HepG2 (cell line): ENCODE results near the gene SELENOS. TPM values are rescaled to one million over a fixed set of nuclear protein-coding genes. Genes with fewer than 3 reads are reported as not detected.

Experiments
- GPN1 ChIP-seq: sonication (generic); formaldehyde crosslinking; IDR thresholded peaks from 2 replicates; pipeline ENCODE4 v1.5.1; 2020; ENCODE audit warnings: missing genetic modification reagents, borderline replicate concordance
- IRX3 ChIP-seq: sonication (generic); formaldehyde crosslinking; IDR thresholded peaks from 2 replicates; pipeline ENCODE4 v1.8.1; 2023; ENCODE audit warnings: mild to moderate bottlenecking, low read depth, missing genetic modification reagents, borderline replicate concordance
- MYNN ChIP-seq: sonication (generic); formaldehyde crosslinking; IDR thresholded peaks from 2 replicates; pipeline ENCODE4 v1.4.0; 2020; ENCODE audit warnings: mild to moderate bottlenecking, low read depth, missing genetic modification reagents
- NONO ChIP-seq, 2 experiments: fragments of 450-650 bp in 1 of 2; sonication (generic) in 1 of 2; formaldehyde crosslinking in 1 of 2; IDR thresholded peaks in 1 of 2; conservative IDR thresholded peaks in 1 of 2; 2 replicates each; pipeline versions ENCODE4 v1.6.1 to v1.8.0; 2017 to 2022; ENCODE audit warnings: mild to moderate bottlenecking in 1 of 2, missing genetic modification reagents in 1 of 2, moderate library complexity in 1 of 2
- PAX8 ChIP-seq: sonication (generic); formaldehyde crosslinking; IDR thresholded peaks from 2 replicates; pipeline ENCODE4 v1.8.0; 2022; ENCODE audit warnings: mild to moderate bottlenecking, missing genetic modification reagents, borderline replicate concordance
- PHF21A ChIP-seq: sonication (generic); formaldehyde crosslinking; IDR thresholded peaks from 2 replicates; pipeline ENCODE4 v1.5.0; 2020; ENCODE audit warnings: mild to moderate bottlenecking, missing genetic modification reagents
- POLR2G ChIP-seq: fragments of 200-400 bp; formaldehyde crosslinking; IDR thresholded peaks from 2 replicates; pipeline ENCODE4 v1.6.1; 2018; ENCODE audit warnings: mild to moderate bottlenecking, low read depth, low read length, moderate library complexity
- PRDM10 ChIP-seq: sonication (generic); formaldehyde crosslinking; IDR thresholded peaks from 2 replicates; pipeline ENCODE4 v1.4.0; 2020; ENCODE audit warnings: low read depth, missing genetic modification reagents
- RAD51 ChIP-seq: fragments of 450-650 bp; IDR thresholded peaks from 2 replicates; pipeline ENCODE4 v1.6.1; 2016; ENCODE audit warnings: borderline replicate concordance
- REST ChIP-seq, 2 experiments: IDR thresholded peaks; 2 replicates each; pipeline ENCODE4 v1.6.1; 2011 to 2012; ENCODE audit warnings: low read length in 2 of 2, borderline replicate concordance in 1 of 2, low read depth in 1 of 2, mild to moderate bottlenecking in 1 of 2, moderate library complexity in 1 of 2
- RFX3 ChIP-seq: IDR thresholded peaks from 2 replicates; pipeline ENCODE4 v1.6.1; 2016; ENCODE audit warnings: missing biosample characterization, missing genetic modification reagents
- SMC3 ChIP-seq: IDR thresholded peaks from 2 replicates; pipeline ENCODE4 v1.6.1; 2011; ENCODE audit warnings: low read length, improper control_type of control experiment
- STAT5B ChIP-seq: sonication (generic); formaldehyde crosslinking; IDR thresholded peaks from 2 replicates; pipeline ENCODE4 v1.4.0; 2020; ENCODE audit warnings: missing genetic modification reagents
- TFDP2 ChIP-seq: sonication (generic); formaldehyde crosslinking; IDR thresholded peaks from 2 replicates; pipeline ENCODE4 v1.4.0; 2020; ENCODE audit warnings: missing genetic modification reagents
- ZFP36L1 ChIP-seq: sonication (generic); formaldehyde crosslinking; IDR thresholded peaks from 2 replicates; pipeline ENCODE4 v1.8.0; 2022; ENCODE audit warnings: mild to moderate bottlenecking, missing genetic modification reagents, moderate library complexity
- ZNF274 ChIP-seq: sonication (generic); formaldehyde crosslinking; IDR thresholded peaks from 2 replicates; pipeline ENCODE4 v1.5.1; 2020; ENCODE audit warnings: mild to moderate bottlenecking, missing genetic modification reagents
- ZNF30 ChIP-seq: sonication (generic); formaldehyde crosslinking; IDR thresholded peaks from 2 replicates; pipeline ENCODE4 v1.5.0; 2020; ENCODE audit warnings: mild to moderate bottlenecking, missing genetic modification reagents
- ZNF33A ChIP-seq: sonication (generic); formaldehyde crosslinking; IDR thresholded peaks from 2 replicates; pipeline ENCODE4 v1.5.1; 2020; ENCODE audit warnings: missing genetic modification reagents, mild to moderate bottlenecking, moderate library complexity, borderline replicate concordance
- ZNF382 ChIP-seq: sonication (generic); formaldehyde crosslinking; IDR thresholded peaks from 2 replicates; pipeline ENCODE4 v1.5.0; 2020; ENCODE audit warnings: missing genetic modification reagents, mild to moderate bottlenecking, borderline replicate concordance
- ZNF598 ChIP-seq: sonication (generic); formaldehyde crosslinking; IDR thresholded peaks from 2 replicates; pipeline ENCODE4 v1.5.1; 2020; ENCODE audit warnings: mild to moderate bottlenecking, missing genetic modification reagents, borderline replicate concordance
- ZNF850 ChIP-seq: sonication (generic); formaldehyde crosslinking; conservative IDR thresholded peaks from 2 replicates; pipeline ENCODE4 v1.9.0; 2021; ENCODE audit warnings: mild to moderate bottlenecking, missing genetic modification reagents
- polyA plus RNA-seq, 8 experiments: library from polyadenylated mRNA; depleted of rRNA in 3 of 8; stranded (reverse) in 7 of 8; unstranded in 1 of 8; fragments of >200 nt; fragmentation: Illumina TruSeq in 4 of 8; extraction: Trizol in 4 of 8; gene quantifications; 2 replicates each; pipeline versions ENCODE4 v1.2.1 to v1.2.3, GENCODE V29; 2011 to 2016; ENCODE audit warnings: low read depth in 4 of 8, missing spikeins in 1 of 8, mixed read lengths in 1 of 8; ENCODE audit not compliant: insufficient read depth in 1 of 8
- total RNA-seq, 5 experiments: library from RNA; depleted of rRNA; stranded (reverse); fragments of >200 nt; fragmentation: Illumina TruSeq; extraction: Trizol; gene quantifications; 2 replicates each; pipeline ENCODE4 v1.2.3, GENCODE V29; 2016; ENCODE audit warnings: low read depth in 1 of 5

Gene SELENOS
- total and polyA plus RNA-seq, 2 of the 13 experiments (the other 11 are each of a cell fraction or from before 2014, with no cell fraction given) = 63.0 to 66.1 TPM

GRCh38 chr15:101277038-101277822, at the start of gene SELENOS (continued):
- no peak for TF ChIP-seq ZNF33A
- TF ChIP-seq TFDP2 = 0 out of 2 replicates have a peak, but pooled peaks have one; percentile 33
- TF ChIP-seq PRDM10 (CRISPR knock-in tag) = no peak
- no peak for TF ChIP-seq ZNF274 (CRISPR knock-in tag)
- no peak for TF ChIP-seq NONO (IDR thresholded peaks at IDR 0.05)
- TF ChIP-seq NONO (CRISPR knock-in tag; conservative IDR thresholded peaks at IDR 0.05) = peak; percentile 74
- peak; percentile 77 for TF ChIP-seq POLR2G
- no peak for TF ChIP-seq ZFP36L1 (CRISPR knock-in tag)
- TF ChIP-seq ZNF850 = no peak
- no peak for TF ChIP-seq MYNN (CRISPR knock-in tag)
- TF ChIP-seq ZNF30 (CRISPR knock-in tag) = no peak
- no peak for TF ChIP-seq ZNF598 (CRISPR knock-in tag)
- no peak for TF ChIP-seq SMC3
- no peak for TF ChIP-seq PHF21A (CRISPR knock-in tag)
- no peak for TF ChIP-seq RAD51
- no peak for TF ChIP-seq ZNF382
- no peak for TF ChIP-seq IRX3 (CRISPR knock-in tag)
- TF ChIP-seq GPN1 (CRISPR knock-in tag) = no peak
- no peak for TF ChIP-seq STAT5B (CRISPR knock-in tag)
- peak; percentile 85; the same call in 1 of the 2 replicates for TF ChIP-seq PAX8 (CRISPR knock-in tag)
- no peak for TF ChIP-seq RFX3 (CRISPR knock-in tag)
- TF ChIP-seq REST (IDR thresholded peaks at IDR 0.05; ENCODE audit: borderline replicate concordance in 1 of 2, low read depth in 1 of 2, low read length in 2 of 2) = no peak
